T-helper 22 cell (primary cell): ENCODE data around the gene UBE2L3.
"Not testable (repeated sequence)": the region's sequence is repeated elsewhere in the genome, so short reads cannot be mapped to it uniquely, and the experiment has no call there.

Experiments
- DNase-seq: peaks from one replicate; pipeline ENCODE4 v3.0.0-alpha.2; 2020; ENCODE audit warnings: low read depth

The UBE2L3 gene

DNA sequence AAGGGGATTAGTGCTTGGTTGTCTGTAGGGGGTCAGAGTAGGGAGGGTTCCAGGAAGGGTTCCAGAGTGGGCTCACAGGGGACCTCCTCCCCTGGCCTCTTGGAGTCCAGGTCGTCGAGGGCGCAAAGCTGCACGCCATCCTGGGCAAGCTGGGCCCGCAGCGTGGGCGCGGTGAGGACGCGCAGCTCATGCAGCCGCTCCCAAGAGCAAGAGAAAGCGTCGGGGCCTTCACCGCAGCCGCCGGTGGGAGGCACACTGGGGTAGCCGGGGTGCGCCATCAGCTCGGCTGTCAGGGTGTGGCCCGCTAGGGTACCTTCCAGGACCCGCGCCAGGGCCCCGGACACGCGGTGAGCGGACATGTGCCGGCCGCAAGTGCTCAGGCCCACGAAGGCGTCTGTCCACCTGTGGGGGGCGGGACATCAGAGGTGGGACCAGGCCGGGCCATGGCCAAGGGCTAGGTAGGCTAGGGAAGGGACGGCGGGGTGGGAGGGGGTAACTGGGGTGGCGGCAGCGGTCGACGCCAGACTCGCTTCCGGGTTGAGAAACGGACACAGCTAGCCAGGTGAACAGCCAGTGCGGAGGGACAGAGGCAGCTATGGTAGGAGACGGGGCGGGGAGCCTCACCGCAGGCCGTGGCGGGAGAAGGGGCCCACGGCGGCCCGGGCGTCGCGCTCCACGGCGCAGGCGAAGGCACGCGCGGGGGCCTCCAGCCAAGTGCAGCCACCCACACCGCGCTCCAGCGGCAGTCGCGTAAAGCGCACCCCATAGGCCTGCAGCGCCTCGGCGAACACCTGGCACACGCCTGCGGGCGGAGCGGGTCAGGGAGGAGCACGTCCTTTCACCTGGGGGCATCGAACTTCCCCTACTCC, 61.1 kb downstream of the UBE2L3 start:
- DNase-seq = no peak

GRCh38 chr22:21629255-21630149, 62.0 kb downstream of the UBE2L3 start, which contains the start of gene YDJC:
Gene YDJC (minus strand): TSS chr22:21630022. CDS start chr22:21630014, 8 bp downstream.
- DNase-seq = peak; percentile 88

GRCh38 chr22:21631025-21631424, 63.5 kb downstream of the UBE2L3 start:
- DNase-seq = no peak

GRCh38 chr22:21632237-21632895, 64.9 kb downstream of the UBE2L3 start, which contains the start of gene CCDC116:
Gene CCDC116 (plus strand): TSS chr22:21632760. CDS start chr22:21633182, 422 bp downstream.
- DNase-seq = peak; percentile 67

- no peak for DNase-seq
Measured at GRCh38 chr22:21632931-21633330, 65.4 kb downstream of the UBE2L3 start.

GRCh38 chr22:21633481-21633880, 66.0 kb downstream of the UBE2L3 start:
- DNase-seq = no peak

DNA sequence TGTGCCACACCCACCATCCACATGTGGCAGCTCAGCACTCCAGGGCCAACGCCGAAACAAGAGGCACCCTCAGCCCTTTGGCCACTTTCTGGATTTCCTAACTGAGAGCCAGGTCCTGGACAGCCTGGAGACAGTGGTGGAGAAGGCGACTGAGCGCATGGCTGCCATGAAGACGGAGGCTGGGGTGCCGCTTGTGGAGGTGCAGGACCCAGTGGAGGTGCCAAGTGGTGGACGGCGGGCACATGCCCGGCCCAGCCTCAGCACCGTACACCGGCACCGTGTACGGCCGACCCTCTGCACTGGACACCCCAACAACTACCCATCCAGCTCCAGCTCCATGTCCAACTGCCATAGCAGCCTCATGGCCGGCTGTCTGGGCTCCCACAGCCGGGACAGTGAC, 66.6 kb downstream of the UBE2L3 start:
- DNase-seq = no peak

DNA sequence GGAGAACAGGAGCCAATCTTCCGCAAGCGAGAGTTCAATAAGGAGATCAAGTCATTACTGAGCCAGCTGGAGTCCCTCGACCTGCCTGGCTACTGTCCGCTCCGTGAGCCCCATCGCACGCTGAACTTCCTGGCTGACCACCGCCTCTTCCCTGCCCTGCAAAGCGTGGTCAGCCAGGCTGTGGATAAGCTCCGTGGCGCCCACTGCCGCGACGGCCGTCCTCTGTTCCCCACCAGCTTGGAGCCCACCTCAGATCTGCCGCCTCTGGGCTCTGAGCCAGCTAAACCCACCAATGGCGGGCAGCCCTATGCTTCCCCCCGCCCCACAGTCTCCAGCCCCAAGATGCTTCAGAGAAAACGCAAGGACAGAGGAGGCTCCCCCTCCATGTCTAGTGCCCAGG, 67.3 kb downstream of the UBE2L3 start:
- DNase-seq = no peak

DNA sequence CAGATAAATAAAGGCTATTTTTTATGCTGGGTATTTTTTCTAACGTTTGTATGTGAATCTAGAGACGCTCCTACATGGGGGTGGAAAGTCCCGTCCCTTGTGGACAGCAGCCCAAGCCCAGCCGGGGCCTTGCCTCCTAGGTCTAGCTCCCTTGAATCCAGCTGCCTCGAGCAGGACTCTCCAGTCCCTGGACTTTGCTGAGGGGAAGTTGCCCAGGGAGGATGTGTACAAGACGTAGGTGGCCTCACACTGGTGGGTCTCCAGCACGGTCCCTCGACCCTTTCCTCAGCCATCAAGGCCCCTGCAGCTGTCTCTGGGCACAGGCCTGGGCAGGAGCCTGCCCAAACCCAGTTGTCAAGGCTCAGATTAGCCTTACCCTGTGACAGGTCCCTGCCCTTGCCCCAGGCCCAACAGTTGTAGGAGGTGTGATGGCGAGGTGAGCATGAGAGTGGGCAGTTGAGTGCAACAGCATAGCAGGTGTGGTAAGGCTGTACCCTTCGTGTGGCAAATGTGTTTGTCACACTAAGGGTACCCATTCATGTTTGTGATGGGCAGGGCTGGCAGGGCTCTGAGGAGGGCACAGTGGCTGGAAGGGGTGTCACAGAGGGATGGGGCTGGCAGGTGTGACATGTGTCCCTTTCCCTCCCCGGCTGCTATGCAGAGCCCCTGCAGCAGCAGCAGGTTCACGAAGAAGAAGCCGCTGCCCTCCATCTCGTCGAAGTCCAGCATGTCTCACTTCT, 68.4 kb downstream of the UBE2L3 start:
- DNase-seq = no peak

DNA sequence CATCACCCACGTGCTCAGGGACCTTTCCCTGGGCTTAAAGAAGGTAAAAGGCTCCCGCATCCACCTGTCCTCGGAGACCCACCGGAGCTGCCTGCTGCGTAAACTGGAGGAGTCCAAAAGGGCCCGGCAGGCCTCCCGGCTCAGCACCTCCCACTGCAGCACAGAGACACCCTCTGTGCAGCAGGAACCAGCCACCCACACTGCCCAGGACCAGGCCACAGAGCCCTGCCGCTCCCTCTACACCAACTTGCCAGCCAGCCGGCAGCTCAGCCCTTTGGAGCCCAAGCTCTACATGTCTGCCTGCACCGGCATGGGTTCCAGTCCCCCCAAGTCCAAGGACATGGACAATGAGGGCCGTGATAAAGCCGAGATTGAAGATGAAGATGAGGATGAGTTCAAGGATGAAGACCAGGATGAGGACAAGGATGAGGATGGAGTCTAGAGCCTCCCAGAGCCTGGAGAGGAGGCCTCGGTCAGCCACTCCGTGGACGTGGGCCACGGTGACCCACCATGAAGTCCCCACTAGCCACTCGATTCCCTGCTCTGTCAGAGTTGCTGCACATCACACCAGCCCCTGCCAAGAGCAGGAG, 69.2 kb downstream of the UBE2L3 start:
- no peak for DNase-seq

DNA sequence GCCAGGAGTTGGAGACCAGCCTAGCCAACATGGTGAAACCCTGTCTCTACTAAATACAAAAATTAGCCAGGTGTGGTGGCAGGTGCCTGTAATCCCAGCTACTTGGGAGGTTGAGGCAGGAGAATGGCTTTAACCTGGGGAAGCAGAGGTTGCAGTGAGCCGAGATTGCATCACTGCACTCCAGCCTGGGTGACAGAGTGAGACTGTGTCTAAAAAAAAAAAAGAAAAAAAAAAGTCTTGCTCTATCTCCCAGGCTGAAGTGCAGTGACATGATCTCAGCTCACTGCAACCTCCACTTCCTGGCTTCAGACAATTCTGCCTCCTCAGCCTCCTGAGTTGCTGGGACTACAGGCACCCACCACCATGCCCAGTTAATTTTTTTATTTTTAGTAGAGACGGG, 69.9 kb downstream of the UBE2L3 start:
- not testable (repeated sequence) for DNase-seq

- DNase-seq = no peak
Measured at GRCh38 chr22:21639359-21639758, 71.8 kb downstream of the UBE2L3 start.

- DNase-seq = no peak
Measured at GRCh38 chr22:21640810-21641209, 73.3 kb downstream of the UBE2L3 start.

DNA sequence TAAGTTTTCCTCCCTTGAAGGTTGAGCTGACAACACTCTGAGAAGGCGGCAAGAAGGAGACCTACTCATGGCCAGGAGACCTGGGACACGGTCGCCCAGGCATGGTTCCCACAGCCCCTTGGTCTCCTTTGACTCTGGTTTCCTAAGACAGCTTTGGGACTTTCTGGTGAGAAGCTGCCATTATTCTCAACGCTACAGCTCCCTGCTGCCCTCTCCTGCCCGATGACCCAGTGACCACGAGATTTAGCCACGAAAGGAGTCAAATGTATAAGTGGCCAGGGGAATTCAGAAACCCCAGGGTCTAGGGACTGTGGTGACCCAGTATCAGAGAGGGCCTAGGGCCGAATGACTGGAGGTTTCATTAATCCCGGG, 73.9 kb downstream of the UBE2L3 start:
- no peak for DNase-seq

- peak; percentile 97 for DNase-seq
Measured at GRCh38 chr22:21641789-21642583, 74.5 kb downstream of the UBE2L3 start, which contains the start of gene SDF2L1. Gene SDF2L1 (plus strand): TSS chr22:21642302. CDS start chr22:21642337, 35 bp downstream.

GRCh38 chr22:21642584-21643448, 75.3 kb downstream of the UBE2L3 start:
- DNase-seq = no peak

DNA sequence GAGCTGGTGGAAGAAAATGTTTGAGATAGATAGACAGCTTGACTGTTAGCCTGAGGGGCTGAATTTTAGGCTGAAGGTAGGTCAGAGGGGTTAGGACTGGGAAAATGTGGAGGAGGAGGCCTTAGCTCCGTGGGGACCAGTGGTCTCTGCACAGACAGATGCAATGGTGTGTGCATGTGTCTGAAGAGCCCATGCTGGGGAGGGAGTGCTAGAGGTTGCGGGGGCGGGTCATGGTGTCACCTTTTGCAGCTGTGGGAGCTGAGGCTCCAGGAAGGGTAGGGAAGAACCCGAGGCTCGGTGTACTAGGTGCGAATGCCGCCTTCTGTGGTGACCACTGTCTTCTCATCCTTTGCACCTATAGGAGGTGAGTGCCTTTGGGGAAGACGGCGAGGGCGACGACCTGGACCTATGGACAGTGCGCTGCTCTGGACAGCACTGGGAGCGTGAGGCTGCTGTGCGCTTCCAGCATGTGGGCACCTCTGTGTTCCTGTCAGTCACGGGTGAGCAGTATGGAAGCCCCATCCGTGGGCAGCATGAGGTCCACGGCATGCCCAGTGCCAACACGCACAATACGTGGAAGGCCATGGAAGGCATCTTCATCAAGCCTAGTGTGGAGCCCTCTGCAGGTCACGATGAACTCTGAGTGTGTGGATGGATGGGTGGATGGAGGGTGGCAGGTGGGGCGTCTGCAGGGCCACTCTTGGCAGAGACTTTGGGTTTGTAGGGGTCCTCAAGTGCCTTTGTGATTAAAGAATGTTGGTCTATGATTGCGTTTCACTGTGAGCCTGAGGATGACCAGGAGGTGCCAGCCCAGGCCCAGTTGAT, 76.2 kb downstream of the UBE2L3 start:
- no peak for DNase-seq

- DNase-seq = not testable (repeated sequence)
Measured at GRCh38 chr22:21645513-21645912, 78.0 kb downstream of the UBE2L3 start.
